NOMO-1 (cell line): Measurements from ENCODE around the gene MOB3A.

Experiments used
- DNase-seq, 2 experiments: peaks; one replicate each; lab custom pipeline; 2025; ENCODE audit not compliant: unreplicated experiment in 2 of 2; lab: John Stamatoyannopoulos, UW

The MOB3A gene

GRCh38 chr19:2060884-2061494, 35.1 kb downstream of the MOB3A start:
- peak; percentile 47 to 50 for DNase-seq

- DNase-seq = no peak
These were observed 36.5 kb downstream of the MOB3A start for GRCh38 chr19:2059422-2060201.

DNA sequence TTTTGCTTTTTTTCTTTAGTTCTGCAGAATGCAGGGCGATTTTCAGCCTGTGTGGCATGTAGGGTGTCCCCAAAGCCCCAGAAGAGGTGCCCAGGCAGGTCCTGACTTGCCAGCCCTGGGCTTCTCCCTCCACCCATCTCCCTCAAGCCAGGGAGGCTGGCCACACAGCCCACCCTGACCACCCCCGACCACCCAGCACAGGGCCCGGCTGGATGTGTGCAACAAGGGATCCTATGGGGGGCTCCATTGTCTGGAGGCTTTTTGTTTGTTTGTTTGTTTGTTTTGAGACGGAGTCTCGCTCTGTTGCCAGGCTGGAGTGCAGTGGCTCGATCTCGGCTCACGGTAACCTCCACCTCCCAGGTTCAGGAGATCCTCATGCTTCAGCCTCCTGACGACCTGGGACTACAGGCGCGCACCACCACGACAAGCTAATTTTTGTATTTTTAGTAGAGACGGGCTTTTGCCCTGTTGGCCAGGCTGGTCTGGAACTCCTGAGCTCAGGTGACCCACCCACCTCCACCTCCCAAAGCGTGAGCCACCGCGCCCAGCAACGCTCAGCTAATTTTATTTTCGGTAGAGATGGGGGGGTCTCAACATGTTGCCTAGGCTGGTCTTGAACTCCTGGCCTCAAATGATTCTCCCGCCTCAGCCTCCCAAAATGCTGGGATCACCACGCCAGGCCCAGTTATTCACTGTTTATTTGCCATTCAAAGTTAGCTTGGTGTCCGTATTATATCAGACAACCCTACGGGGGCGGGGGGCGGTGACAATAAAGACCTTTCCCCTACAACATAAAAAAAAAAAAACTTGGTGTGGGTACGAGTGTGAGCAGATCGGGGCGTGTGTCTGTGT, 37.3 kb downstream of the MOB3A start:
- no peak for DNase-seq

GRCh38 chr19:2057484-2058469, 38.3 kb downstream of the MOB3A start:
- no peak for DNase-seq

DNA sequence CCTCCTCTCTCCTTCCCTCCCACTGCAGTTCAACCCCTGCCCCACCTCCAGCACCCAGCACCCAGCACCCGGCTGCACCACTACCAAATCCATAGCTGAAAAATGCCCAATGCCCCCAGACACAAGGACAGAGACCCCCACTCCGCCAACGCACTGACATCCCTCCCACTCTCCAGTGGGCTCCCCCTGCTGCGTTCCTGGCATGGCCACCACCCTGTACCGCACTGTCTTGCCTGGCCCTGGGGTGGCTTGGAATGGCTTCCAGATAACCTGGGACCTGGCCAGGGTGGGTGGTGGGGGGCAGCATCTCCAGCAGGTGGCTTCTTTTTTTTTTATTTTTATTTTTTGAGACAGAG, 39.3 kb downstream of the MOB3A start:
- DNase-seq = no peak

DNA sequence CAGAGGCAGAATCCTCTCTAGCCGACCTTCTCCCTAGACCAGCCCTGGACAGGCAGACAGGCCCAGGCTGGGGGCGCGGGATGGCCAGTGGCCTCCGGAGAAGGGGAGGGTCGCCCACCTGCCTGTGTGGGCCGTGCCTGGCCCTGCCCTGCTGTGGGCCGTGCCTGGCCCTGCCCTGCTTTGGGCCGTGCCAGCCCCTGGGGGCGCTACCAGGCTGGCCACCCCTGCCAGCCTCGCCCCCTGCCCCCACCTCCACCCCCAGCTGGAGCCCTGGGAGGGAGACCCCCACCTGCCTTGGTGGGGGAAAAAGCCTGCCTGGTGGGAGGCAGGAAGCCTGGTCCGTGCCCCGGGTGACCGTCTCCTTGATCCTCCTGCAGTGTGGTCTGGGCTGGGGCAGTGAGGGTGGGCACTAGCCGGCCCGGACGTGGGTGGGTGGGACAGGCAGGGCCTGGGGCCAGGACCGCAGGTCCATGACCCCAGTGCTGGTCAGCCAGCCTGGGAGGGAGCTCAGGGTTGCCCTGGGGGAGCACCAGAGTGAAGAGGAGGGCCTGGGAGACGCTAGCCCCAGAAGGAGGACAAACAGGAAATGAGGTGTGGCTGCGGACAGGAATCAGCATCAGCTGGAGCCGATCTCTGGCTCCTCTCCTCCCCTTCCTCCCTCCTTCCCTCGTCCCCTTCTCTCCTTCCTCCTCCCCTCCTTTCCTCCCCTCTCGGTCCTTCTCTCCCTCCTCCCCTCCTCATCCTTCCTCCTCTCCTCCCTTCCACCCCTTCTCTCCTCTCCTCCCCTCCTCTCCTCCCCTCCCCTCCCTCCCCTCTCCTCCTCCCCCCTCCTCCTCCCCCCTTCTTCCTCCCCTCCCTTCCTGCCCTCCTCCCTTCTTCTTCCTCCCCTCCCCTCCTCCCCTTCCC, 39.9 kb downstream of the MOB3A start:
- DNase-seq = no peak

GRCh38 chr19:2054763-2055162, 41.4 kb downstream of the MOB3A start:
- no peak for DNase-seq

DNA sequence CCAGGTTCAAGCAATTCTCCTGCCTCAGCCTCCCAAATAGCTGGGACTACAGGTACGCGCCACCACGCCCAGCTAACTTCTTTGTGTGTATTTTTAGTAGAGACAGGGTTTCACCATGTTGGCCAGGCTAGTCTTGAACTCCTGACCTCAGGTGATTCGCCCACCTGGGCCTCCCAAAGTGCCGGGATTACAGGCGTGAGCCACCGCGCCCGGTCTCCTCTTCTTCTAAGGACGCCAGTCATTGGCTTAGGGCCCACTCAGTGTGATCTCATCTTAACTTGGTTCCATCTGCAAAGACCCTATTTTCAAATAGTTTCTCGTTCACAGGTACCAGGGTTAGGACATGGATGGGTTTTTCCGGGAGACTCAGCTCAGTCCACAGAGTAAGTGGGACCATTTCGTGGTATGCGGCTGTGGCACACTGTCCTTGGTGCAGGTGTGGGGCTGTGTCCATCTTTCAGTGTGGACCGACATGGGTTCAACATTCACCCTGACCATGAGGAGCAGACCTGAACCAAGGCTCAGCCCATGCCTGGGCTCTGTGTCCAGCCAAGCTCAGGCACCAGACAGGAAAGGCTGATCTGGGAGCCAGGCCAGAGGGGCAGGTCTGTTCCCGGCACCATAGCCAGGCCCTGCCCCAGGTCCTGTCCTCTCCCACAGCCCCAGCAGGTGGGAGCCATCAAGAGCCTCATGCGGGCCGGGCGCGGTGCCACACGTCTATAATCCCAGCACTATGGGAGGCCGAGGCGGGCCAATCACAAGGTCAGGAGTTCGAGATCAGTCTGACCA, 42.3 kb downstream of the MOB3A start:
- no peak for DNase-seq

- DNase-seq = no peak
These were observed 44.1 kb downstream of the MOB3A start for GRCh38 chr19:2051773-2052704.

- DNase-seq = peak; percentile 66 to 87
These were observed 44.9 kb downstream of the MOB3A start, which contains the start of gene MKNK2 for GRCh38 chr19:2050991-2051772. Gene MKNK2, minus strand, starts transcription at chr19:2051244. Its CDS starts 393 bp downstream, at chr19:2050851.

DNA sequence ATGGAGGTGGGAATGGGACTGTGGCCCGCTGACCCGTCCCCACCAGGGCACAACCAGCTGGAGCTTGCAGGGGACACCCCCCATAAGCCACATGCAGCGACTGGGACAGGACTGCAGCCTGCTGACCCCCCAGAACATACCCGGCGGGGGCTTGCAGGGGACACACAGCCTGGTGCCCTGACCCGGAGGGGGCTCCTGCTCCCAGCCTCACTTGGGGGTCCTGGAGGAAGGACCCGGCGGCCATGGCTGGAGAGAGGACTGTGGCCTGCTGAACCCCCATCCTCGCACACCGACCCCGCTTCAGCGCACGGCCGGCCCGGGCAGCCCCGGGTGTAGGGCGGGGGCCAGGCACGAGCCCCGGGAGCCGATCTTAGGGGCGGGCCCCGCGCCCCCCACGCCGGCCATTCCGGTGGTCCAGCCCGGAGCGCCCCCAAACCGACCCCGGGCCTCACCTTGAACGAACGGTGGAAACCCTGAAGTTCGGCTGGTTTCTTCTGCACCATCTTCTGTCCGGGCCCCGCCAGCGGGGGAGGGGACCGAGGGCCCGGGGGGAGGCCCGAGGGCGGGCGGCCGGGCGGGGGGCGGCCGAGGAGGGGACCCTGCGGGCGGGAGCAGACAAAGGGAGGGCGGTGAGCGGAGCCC, 45.7 kb downstream of the MOB3A start:
- DNase-seq = no peak

DNA sequence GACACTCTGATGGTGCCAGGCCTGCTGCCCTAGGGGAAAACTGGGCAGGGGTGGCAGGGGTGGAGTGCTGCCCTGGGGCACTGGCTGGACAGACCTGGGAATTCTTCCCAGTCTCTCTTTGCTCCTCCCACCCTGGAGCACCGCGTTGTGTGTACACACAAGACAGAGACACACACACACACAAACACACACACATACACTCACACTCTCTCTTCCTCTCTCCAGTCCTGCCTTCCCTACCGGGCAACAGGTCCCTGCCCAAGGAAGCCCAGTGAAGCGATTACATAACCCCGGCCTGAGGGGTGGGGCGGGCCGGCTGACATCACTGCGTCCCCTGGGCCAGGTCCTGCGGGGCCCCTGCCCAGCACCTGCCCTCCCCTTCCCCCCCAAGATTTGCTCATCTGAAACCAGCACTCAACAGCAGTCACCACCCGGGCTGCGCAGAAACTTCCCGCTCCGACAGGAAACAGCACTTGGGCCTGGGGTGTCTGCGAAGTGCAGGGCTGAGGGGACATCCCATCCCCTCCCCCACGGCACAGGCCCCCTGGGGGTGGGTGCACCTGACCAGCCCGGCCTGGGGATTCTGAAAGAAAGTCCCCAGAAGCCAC, 46.3 kb downstream of the MOB3A start:
- peak; percentile 87 to 96 for DNase-seq

DNA sequence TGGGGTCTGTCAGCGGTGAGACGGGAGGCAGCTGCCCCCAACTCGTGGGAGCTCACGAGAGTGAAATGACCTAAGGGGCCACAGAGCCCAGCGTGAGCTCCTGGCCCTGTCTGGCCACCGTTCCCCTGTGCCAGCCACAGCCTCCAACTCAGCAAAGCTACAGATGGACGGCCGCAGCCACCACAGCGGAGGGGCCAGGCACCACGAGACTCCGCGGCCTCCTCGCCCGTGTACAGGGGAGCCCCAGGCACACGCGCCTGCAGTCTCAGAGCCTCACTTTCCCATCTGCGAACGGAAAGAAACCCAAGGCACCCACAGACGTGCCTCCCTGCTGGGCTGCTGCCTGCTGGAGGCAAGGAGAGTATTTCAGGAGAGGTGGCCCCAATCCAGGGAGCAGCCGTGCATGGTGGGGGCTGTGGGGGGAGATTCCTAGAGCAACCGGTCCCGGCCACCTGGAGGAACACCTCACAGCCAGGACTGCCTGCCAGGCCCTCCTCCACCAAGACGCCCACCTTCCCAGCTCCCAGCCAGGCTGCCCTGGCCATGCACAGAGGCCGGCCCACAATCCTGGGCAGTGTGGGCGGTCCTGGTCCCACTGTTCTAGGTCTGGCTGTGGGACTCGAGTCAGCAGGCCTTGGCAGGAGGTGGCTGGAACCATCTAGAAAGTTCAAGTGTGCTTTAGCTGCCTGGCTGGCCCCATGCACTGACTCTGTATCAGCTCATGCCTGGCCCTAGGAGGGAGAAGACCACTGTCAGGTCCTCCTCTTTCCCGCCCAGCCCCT, 47.0 kb downstream of the MOB3A start:
- DNase-seq = no peak

- no peak for DNase-seq
These were observed 47.8 kb downstream of the MOB3A start for GRCh38 chr19:2048104-2048958.
